Adrenal gland (tissue), 12 donors: ENCODE results near the gene DMD. TPM values are rescaled to one million over a fixed set of nuclear protein-coding genes. Genes with fewer than 3 reads are reported as not detected.

Experiments
- DNase-seq, 7 donors: peaks; one replicate each; pipeline ENCODE4 v3.0.0-alpha.2; 2019 to 2020
- H3K27ac ChIP-seq, 5 donors: fragments of 200-600 bp; sonication (generic) in 4 of 5; 1 replicate in 3 of 5; 2 replicates in 2 of 5; pipeline versions ENCODE4 v1.5.1 to v1.8.0; 2016 to 2020; ENCODE audit warnings: mild to moderate bottlenecking in 1 of 5
- H3K27me3 ChIP-seq: fragments of 200-600 bp; 2 replicates; pipeline ENCODE4 v1.8.0; 2021
- H3K36me3 ChIP-seq, 2 donors: fragments of 200-600 bp; replicated peaks in 1 of 2; 1 replicate in 1 of 2; 2 replicates in 1 of 2; pipeline versions ENCODE4 v1.5.1 to v1.8.0; 2018 to 2022
- H3K4me1 ChIP-seq, 2 donors: fragments of 200-600 bp; replicated peaks in 1 of 2; 1 replicate in 1 of 2; 2 replicates in 1 of 2; pipeline versions ENCODE4 v1.5.1 to v1.8.0; 2018 to 2021
- H3K4me3 ChIP-seq, 4 donors: fragments of 200-600 bp; sonication (generic) in 3 of 4; one replicate each; pipeline ENCODE4 v1.5.1; 2016 to 2018
- H3K9me3 ChIP-seq, 3 donors: fragments of 200-600 bp; sonication (generic) in 1 of 3; replicated peaks in 1 of 3; 1 replicate in 2 of 3; 2 replicates in 1 of 3; pipeline versions ENCODE4 v1.5.1 to v1.8.0; 2016 to 2021
- POLR2A ChIP-seq, 2 donors: fragments of 450-650 bp; IDR thresholded peaks; one replicate each; pipeline ENCODE4 v1.6.1; 2017; ENCODE audit warnings: antibody characterized with exemption in 2 of 2, mild to moderate bottlenecking in 2 of 2, moderate library complexity in 1 of 2
- WGBS, 4 donors: extraction: QIAGEN DNeasy Blood & Tissue Kit in 2 of 4; methylation state at CpG; one replicate each; pipeline versions ENCODE4 v1.1.5 to v1.1.7; 2013 to 2017; 5-methylcytosine and 5-hydroxymethylcytosine counted together
- intact Hi-C, 2 donors: fragments of 100-400 bp; cut with DNase I; formaldehyde crosslinking; loops; one replicate each; pipeline versions ENCODE4 v1.14.1 to v1.15.0; 2022 to 2023
- polyA plus RNA-seq, 3 donors: library from polyadenylated mRNA; stranded (reverse); fragments of 200-250 nt in 2 of 3; fragments of 350-450 nt in 1 of 3; fragmentation: Illumina TruSeq in 1 of 3; extraction: RNeasy Lipid Tissue Mini Kit (QIAGEN cat#74804) in 1 of 3; gene quantifications; one replicate each; pipeline ENCODE4 v1.2.3, GENCODE V29; 2013 to 2014
- total RNA-seq, 9 donors: library from RNA; depleted of rRNA in 4 of 9; stranded (reverse); fragments of >200 nt in 4 of 9; fragments of 120-200 nt in 1 of 9; fragmentation: NEBNext Ultra II Directional in 1 of 9; extraction: Animal tissue kit (Norgen Biotek cat#: 25700) in 1 of 9; gene quantifications; one replicate each; pipeline versions ENCODE4 v1.1.0 to v1.2.4, GENCODE V29; 2013 to 2023
- TF ChIP-seq, protein P1 (sequence below), 6 experiments: fragments of 450-650 bp in 4 of 6; fragments of 200-600 bp in 2 of 6; sonication (generic) in 1 of 6; IDR thresholded peaks; 1 replicate in 5 of 6; 2 replicates in 1 of 6; pipeline versions ENCODE4 v1.5.1 to v1.8.0; 2016 to 2021; ENCODE audit warnings: antibody characterized with exemption in 6 of 6, mild to moderate bottlenecking in 2 of 6, moderate library complexity in 1 of 6
- donor health status: healthy with polysubstance abuse.
- donor health status: Bipolar disorder and iron deficiency.
- donor health status: DM: yes; HTN: yes; CAD: no.
- donor health status: DM: no; HTN: no; CAD: no.
- donor health status: DM: no; HTN: no; CAD: no.
- donor health status: DM: yes; HTN: yes; CAD: no.

Gene DMD
- total and polyA plus RNA-seq, 12 donors, result 14.6 to 89.7 (median 36.2) TPM

- 19 to 57% (median 36%) methylated on average over 2 of the region's 2 CpGs for WGBS, 4 donors
- no peak for DNase-seq
- H3K9me3 ChIP-seq, result no peaks in the 10 kb centered on the region
Measured at GRCh38 chrX:32448945-32449344, 762.4 kb downstream of the DMD start.

DNA sequence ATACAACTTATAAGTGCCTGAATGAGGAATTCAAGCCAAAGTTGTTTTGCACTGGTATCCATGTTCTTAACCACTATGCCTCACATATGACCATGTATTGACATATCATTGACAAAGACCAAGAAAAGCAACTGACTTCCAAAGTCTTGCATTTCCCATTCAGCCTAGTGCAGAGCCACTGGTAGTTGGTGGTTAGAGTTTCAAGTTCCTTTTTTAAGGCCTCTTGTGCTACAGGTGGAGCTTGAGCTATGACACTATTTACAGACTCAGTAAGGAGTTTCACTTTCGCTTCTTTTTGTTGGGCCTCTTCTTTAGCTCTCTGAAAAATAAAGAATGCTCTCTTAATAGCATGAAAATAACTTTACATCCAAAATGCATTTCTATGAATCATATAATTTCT is 763.0 kb downstream of the DMD start:
- H3K4me3 ChIP-seq, result peak overlapping the region in 1 of 4 donors; percentile 0
- no peaks in the 10 kb centered on the region for H3K36me3 ChIP-seq
- TF ChIP-seq POLR2A (IDR thresholded peaks at IDR 0.05), result no peak
- TF ChIP-seq, protein P1, sequence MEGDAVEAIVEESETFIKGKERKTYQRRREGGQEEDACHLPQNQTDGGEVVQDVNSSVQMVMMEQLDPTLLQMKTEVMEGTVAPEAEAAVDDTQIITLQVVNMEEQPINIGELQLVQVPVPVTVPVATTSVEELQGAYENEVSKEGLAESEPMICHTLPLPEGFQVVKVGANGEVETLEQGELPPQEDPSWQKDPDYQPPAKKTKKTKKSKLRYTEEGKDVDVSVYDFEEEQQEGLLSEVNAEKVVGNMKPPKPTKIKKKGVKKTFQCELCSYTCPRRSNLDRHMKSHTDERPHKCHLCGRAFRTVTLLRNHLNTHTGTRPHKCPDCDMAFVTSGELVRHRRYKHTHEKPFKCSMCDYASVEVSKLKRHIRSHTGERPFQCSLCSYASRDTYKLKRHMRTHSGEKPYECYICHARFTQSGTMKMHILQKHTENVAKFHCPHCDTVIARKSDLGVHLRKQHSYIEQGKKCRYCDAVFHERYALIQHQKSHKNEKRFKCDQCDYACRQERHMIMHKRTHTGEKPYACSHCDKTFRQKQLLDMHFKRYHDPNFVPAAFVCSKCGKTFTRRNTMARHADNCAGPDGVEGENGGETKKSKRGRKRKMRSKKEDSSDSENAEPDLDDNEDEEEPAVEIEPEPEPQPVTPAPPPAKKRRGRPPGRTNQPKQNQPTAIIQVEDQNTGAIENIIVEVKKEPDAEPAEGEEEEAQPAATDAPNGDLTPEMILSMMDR (IDR thresholded peaks at IDR 0.05), result no peak
- no peak for DNase-seq
- WGBS, 4 donors, result 67 to 93% (median 76%) methylated on average over 1 of the region's 1 CpG
- no peaks in the 10 kb centered on the region for H3K9me3 ChIP-seq
- no peaks in the 10 kb centered on the region for H3K27me3 ChIP-seq
- intact Hi-C loops, result no loop called here
- H3K4me1 ChIP-seq, result no peaks in the 10 kb centered on the region
- H3K27ac ChIP-seq, result no peak overlapping the region

More at GRCh38 chrX:32448945-32449344, 762.4 kb downstream of the DMD start:
- no peak overlapping the region for H3K27ac ChIP-seq
- no peaks in the 10 kb centered on the region for H3K4me1 ChIP-seq
- H3K36me3 ChIP-seq, result no peaks in the 10 kb centered on the region
- intact Hi-C loops, result no loop called here
- H3K27me3 ChIP-seq, result no peaks in the 10 kb centered on the region
- peak overlapping the region in 1 of 4 donors; percentile 0 for H3K4me3 ChIP-seq
- TF ChIP-seq, protein P1 (IDR thresholded peaks at IDR 0.05), result no peak
- TF ChIP-seq POLR2A (IDR thresholded peaks at IDR 0.05), result no peak

DNA sequence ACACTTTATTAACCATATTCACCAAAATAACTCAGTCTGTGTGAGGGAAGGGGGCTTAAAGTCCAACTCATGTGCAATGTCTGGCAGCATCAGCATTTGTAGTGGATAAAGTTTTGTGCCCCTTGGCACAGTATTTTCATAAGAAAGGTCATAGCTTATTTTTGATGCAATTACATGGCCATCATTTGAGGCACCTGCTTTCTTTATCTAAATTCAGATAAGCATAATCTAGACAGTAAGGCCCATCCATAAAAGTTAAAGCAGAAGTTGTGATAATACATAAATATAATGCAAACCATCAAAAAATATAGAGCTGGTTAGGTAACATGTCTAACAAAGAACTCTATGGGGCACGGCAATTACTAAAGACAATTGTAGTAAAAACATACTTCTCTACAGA is 763.7 kb downstream of the DMD start:
- TF ChIP-seq, protein P1 (IDR thresholded peaks at IDR 0.05), result no peak
- no peak for TF ChIP-seq POLR2A (IDR thresholded peaks at IDR 0.05)
- no peaks in the 10 kb centered on the region for H3K4me1 ChIP-seq
- no peak for DNase-seq
- H3K27me3 ChIP-seq, result no peaks in the 10 kb centered on the region
- intact Hi-C loops, result no loop called here
- H3K9me3 ChIP-seq, result no peaks in the 10 kb centered on the region
- H3K4me3 ChIP-seq, result no peak overlapping the region
- 90 to 95% (median 94%) methylated on average over 1 of the region's 1 CpG for WGBS, 4 donors
- no peak overlapping the region for H3K27ac ChIP-seq
- H3K36me3 ChIP-seq, result no peaks in the 10 kb centered on the region

DNA sequence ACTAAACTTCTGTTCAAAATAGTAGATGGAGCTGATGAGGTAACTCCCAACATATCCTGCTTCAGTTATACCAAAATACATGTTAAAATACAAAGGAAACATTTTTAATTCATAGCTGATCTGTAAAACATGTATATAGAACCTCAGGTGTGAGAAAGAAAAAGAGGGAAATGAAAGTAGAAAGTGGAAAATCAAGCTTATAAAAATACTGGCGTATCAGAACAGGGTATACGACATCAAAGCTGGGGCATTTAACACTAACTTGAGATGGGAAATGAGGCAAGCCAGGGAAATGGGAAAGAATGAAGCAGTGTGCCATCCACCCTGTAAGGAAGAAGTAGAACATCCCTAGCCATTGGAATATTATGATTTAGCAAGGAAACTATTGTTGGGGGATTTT is 767.5 kb downstream of the DMD start:
- Histone ChIP-seq H3K27me3 (no peaks in the 10 kb centered on the region), H3K4me1 (no peaks in the 10 kb centered on the region), H3K4me3 (no peak overlapping the region), H3K27ac (no peak overlapping the region), H3K9me3 (no peaks in the 10 kb centered on the region), H3K36me3 (no peaks in the 10 kb centered on the region)
- intact Hi-C loops, result no loop called here
- DNase-seq, result no peak
- TF ChIP-seq, protein P1 (IDR thresholded peaks at IDR 0.05), result no peak
- TF ChIP-seq POLR2A (IDR thresholded peaks at IDR 0.05), result no peak
- WGBS, 4 donors, result 63 to 91% (median 86%) methylated on average over 2 of the region's 2 CpGs
